IPS-15b (cell line): ENCODE measurements around the gene SYNPO.
A peak's percentile ranks its signal among the peaks of the same experiment; 100 is the strongest.

Experiments used
- H3K27me3 ChIP-seq: one replicate; pipeline ENCODE4 v1.6.1; 2013; ENCODE audit warnings: low read length; ENCODE audit not compliant: control insufficient read depth, insufficient read depth
- H3K36me3 ChIP-seq: one replicate; pipeline ENCODE4 v1.6.1; 2013; ENCODE audit warnings: low read length; ENCODE audit not compliant: control insufficient read depth, insufficient read depth
- H3K4me1 ChIP-seq: one replicate; pipeline ENCODE4 v1.6.1; 2013; ENCODE audit warnings: mild to moderate bottlenecking, low read length; ENCODE audit not compliant: control insufficient read depth, insufficient read depth
- H3K4me3 ChIP-seq: one replicate; pipeline ENCODE4 v1.5.1; 2013; ENCODE audit warnings: low read depth, low read length
- H3K9ac ChIP-seq: one replicate; pipeline ENCODE4 v1.6.1; 2013; ENCODE audit warnings: low read depth, mild to moderate bottlenecking, low read length
- H3K9me3 ChIP-seq: one replicate; pipeline ENCODE4 v1.6.1; 2013; ENCODE audit warnings: mild to moderate bottlenecking, low read length; ENCODE audit not compliant: control insufficient read depth, insufficient read depth

Gene SYNPO

DNA sequence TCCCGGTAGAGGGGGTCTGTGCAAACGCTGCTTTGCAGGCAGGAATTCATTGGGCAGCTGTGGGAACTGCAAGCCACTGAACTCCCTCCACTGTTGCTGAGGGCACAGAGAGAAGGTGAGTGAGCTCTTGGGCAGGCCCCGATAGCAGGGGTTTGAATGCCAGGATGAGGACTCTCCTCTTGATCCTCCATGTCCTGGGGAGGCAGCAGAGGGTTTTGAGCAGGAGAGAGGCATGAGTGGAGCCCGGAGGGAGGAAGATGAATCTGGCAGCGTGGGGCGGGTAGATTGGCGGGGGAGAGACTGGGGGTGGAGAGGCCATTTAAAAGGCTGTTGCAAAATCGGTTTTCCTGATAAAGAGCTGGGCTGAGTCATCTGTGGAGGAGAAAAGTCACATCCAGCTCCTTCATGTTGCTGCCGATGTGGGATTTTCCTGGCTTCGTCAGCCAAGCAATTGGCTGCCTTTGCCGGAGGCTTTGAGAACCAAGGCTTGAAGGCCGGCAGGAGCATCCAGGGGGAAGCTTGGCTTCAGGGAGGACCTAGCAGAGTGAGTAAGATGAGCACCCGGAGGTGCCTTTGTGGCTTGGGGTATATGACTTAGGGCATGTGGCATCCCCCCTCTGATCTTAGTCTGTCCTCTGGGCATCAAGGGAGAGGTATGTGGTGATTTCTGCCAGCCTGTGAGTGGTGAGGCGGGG lies at the start of gene SYNPO:
TSS of gene SYNPO (plus strand) at position 350 of the 695 bp plus-strand sequence. CDS start 7,616 bp downstream, outside the sequence.
- H3K36me3 ChIP-seq: no peaks in the 10 kb centered on the region

GRCh38 chr5:150590979-150591695 lies 49.3 kb upstream of the SYNPO start:
- Histone ChIP-seq H3K9me3 (no peaks in the 10 kb centered on the region), H3K27me3 (no peaks in the 10 kb centered on the region), H3K4me3 (no peak overlapping the region), H3K9ac (no peak overlapping the region), H3K4me1 (peaks cover 7% of the 10 kb centered on the region), H3K36me3 (no peaks in the 10 kb centered on the region)

More for the DNA sequence above, at the start of gene SYNPO:
- Histone ChIP-seq H3K27me3 (no peaks in the 10 kb centered on the region), H3K4me1 (peaks cover 11% of the 10 kb centered on the region), H3K9ac (peak within 1 kb of the TSS; percentile 54), H3K4me3 (no peak within 1 kb of the TSS), H3K9me3 (no peaks in the 10 kb centered on the region)

GRCh38 chr5:150593593-150593992 lies 46.9 kb upstream of the SYNPO start:
- Histone ChIP-seq H3K4me1 (peaks cover 7% of the 10 kb centered on the region), H3K27me3 (no peaks in the 10 kb centered on the region), H3K36me3 (no peaks in the 10 kb centered on the region), H3K9ac (no peak overlapping the region), H3K9me3 (no peaks in the 10 kb centered on the region), H3K4me3 (no peak overlapping the region)

DNA sequence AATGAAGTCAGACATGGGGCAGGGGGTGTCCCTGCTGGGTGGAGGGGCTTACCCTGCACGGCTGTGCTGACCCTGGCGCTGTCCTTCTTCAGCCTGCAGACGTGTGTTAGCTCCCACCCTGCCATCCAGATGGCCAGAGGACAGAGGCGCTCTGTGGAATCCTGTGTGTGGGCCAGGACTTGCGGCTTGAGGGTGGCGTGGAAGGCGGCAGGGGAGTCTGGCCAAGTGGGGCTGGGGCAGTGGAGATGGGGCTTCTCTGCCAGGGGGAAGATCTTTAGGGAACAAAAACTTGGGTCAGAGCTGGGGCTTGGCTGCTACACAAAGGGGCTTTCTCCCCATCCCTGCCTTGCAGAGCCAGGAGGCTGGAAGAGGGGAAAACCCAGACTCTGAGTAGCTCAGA lies 46.5 kb upstream of the SYNPO start:
- Histone ChIP-seq H3K4me1 (peaks cover 7% of the 10 kb centered on the region), H3K36me3 (no peaks in the 10 kb centered on the region), H3K27me3 (no peaks in the 10 kb centered on the region), H3K9ac (no peak overlapping the region), H3K4me3 (no peak overlapping the region), H3K9me3 (no peaks in the 10 kb centered on the region)

- H3K4me1 ChIP-seq: peaks cover 7% of the 10 kb centered on the region
- no peaks in the 10 kb centered on the region for H3K27me3 ChIP-seq
- H3K9ac ChIP-seq: no peak overlapping the region
Measured at GRCh38 chr5:150595466-150596031, 44.9 kb upstream of the SYNPO start.

DNA sequence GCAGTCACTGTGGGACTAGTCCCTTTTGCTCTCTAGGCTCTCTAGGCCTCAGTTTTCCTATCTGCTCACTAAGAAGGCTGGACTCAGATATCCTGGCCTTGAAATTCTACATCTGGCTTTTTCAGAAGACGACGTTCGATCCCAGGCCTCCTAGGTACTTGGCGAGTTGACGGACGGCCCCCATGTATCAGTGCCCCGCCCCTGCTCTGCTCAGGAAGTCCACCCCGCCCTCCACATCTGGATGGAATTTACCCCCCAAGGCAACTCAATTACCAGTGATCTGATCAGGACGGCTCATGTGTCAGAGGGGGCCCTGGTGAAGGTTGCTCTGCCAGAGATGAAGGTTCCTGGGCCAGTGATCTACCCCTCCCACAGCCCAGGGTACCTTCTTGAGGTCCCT lies 44.1 kb upstream of the SYNPO start:
- Histone ChIP-seq H3K4me3 (no peak overlapping the region), H3K36me3 (no peaks in the 10 kb centered on the region), H3K9me3 (no peaks in the 10 kb centered on the region), H3K27me3 (no peaks in the 10 kb centered on the region), H3K4me1 (peaks cover 5% of the 10 kb centered on the region), H3K9ac (no peak overlapping the region)

More at GRCh38 chr5:150595466-150596031, 44.9 kb upstream of the SYNPO start:
- Histone ChIP-seq H3K36me3 (no peaks in the 10 kb centered on the region), H3K9me3 (no peaks in the 10 kb centered on the region), H3K4me3 (no peak overlapping the region)

DNA sequence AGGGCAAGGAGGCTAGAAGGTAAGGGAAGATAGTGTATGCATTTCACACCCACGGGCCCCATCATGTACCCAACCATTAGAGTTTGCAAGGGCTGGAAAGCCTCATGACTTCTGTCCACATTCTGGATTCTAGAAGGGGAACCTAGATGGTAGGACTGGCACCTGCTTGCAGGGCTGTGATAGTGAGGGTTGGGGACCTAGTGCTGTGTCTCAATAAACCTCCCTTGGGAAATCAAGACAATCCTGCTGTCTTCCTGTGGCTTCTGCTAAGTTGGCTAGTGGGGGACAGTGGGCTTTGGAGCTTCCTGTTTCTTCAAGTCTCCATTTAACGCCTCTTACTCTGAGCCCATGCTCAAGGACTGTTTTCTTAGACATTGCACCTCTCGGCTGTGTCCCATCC lies 43.6 kb upstream of the SYNPO start:
- Histone ChIP-seq H3K36me3 (no peaks in the 10 kb centered on the region), H3K4me1 (peaks cover 2% of the 10 kb centered on the region), H3K4me3 (no peak overlapping the region), H3K9me3 (no peaks in the 10 kb centered on the region), H3K9ac (no peak overlapping the region), H3K27me3 (no peaks in the 10 kb centered on the region)

GRCh38 chr5:150598006-150598405 lies 42.5 kb upstream of the SYNPO start:
- Histone ChIP-seq H3K9ac (no peak overlapping the region), H3K4me1 (peaks cover 2% of the 10 kb centered on the region)

DNA sequence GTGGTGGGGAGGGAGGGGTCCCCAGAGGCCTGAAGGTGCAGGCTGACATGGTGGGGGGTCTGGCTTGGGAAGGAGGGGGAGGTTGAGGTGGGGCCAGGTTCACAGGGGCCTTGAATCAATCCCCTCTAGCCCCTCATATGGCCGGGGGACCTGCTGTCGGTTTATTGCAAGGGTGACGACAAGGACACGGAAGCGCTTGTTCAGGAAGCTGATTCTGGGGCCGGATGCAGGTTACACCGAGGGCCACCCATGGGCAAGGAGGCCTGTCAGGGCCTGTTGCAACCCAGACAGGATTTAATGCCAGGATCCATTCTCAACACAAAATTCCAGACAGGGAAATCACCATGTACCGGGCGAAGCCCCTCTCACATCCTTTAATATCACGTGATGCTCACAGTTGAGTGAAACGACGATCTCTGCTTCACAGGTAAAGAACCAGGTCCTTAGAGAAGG lies 41.6 kb upstream of the SYNPO start:
- no peak overlapping the region for H3K9ac ChIP-seq
- no peaks in the 10 kb centered on the region for H3K36me3 ChIP-seq
- H3K27me3 ChIP-seq: no peaks in the 10 kb centered on the region
- H3K4me1 ChIP-seq: peaks cover 2% of the 10 kb centered on the region
- H3K9me3 ChIP-seq: no peaks in the 10 kb centered on the region
- no peak overlapping the region for H3K4me3 ChIP-seq

More at GRCh38 chr5:150598006-150598405, 42.5 kb upstream of the SYNPO start:
- Histone ChIP-seq H3K27me3 (no peaks in the 10 kb centered on the region), H3K9me3 (no peaks in the 10 kb centered on the region), H3K4me3 (no peak overlapping the region), H3K36me3 (no peaks in the 10 kb centered on the region)

GRCh38 chr5:150599281-150599680 lies 41.2 kb upstream of the SYNPO start:
- no peak overlapping the region for H3K9ac ChIP-seq

DNA sequence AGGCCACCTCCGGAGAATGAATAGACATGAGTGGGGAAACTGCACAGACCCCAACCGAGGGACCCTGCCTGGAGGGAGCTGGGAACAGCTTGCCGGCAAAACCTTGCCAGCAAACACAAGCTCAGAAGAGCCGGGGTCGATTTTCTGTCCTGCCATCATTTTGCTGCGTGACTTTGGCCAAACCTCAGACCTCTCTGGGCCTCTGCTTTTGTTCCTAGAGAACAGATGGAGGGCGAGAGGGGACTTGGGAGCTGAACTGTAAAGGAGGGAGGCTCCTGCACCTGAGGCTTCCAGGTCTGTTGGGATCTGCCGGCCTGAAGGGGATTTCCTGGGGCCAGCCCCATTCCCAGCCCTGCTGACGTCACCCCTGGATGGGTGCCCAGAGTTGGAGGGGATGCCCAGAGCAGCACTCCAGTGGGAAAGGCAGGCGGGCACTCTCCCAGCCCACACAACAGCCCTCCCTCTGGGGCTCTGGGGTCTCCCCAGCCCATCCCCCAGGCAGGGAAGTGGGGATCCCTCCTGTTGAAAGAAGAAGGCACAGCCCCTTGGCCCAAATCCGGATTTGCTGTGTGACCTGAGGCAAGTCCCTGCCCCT lies 40.4 kb upstream of the SYNPO start:
- H3K36me3 ChIP-seq: no peaks in the 10 kb centered on the region
- no peaks in the 10 kb centered on the region for H3K9me3 ChIP-seq
- no peak overlapping the region for H3K4me3 ChIP-seq
- H3K27me3 ChIP-seq: no peaks in the 10 kb centered on the region
- H3K4me1 ChIP-seq: peaks cover 2% of the 10 kb centered on the region
- H3K9ac ChIP-seq: no peak overlapping the region

More at GRCh38 chr5:150599281-150599680, 41.2 kb upstream of the SYNPO start:
- peaks cover 2% of the 10 kb centered on the region for H3K4me1 ChIP-seq
- H3K9me3 ChIP-seq: no peaks in the 10 kb centered on the region
- no peaks in the 10 kb centered on the region for H3K36me3 ChIP-seq
- H3K4me3 ChIP-seq: no peak overlapping the region
- H3K27me3 ChIP-seq: no peaks in the 10 kb centered on the region
